A549 treated with RU486 at 1 μM for 4 hours (cell line): Measurements from ENCODE around the gene NDRG3. TPM values are rescaled to one million over a fixed set of nuclear protein-coding genes. Genes with fewer than 3 reads are reported as not detected.

Experiments used
- total RNA-seq: library from RNA; stranded (reverse); fragments of 200-300 nt; extraction: Qiagen RNA extraction; gene quantifications from 5 replicates; pipeline ENCODE4 v1.2.3, GENCODE V29; 2022; ENCODE audit warnings: low read depth

Gene NDRG3
- 21.4 to 22.9 TPM (median 22.0 TPM) in 5 replicates for total RNA-seq

DNA sequence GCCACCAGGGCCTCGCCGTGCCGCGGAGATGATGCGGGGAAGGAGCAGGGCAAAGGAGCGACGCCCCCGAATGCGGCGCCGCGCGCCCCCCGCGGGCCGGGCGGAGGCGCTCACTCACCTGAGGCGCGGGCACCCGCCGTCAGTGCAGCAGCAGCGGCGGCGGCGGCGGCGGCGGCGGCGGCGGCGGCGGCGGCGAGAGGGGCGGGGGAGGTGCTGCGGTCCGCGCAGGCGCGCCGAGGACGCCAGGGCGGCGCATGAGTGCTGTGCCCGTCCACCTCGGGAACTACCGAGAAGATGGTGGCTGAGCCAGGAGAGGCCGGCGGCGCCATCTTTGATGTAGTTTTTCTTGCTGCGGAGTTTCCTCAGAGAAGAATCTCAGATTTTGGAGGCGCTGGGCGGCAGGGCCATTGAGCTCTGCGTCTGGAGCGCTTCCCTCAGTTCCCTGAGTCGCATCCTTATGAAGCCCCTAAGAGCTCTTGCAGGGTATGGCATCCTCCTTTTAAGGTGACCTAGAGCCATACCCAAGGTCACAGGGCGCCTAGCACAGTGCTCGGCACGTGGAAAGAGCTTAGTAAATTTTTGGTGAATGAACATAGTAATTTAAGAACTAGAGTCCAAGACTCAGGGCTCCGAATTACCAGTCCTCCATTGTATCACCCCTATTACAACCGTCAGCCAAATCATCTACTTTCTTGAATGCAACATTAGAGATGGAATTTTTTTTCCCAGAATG is at the start of gene NDRG3:
Gene NDRG3, minus strand, starts transcription at position 164 of the 733 bp plus-strand sequence. CDS start 24,355 bp downstream, outside the sequence.

GRCh38 chr20:36773597-36774390 is 27.9 kb upstream of the NDRG3 start, which contains the start of gene DSN1:
Gene DSN1, minus strand, starts transcription at chr20:36773763. Its CDS starts 2,305 bp downstream, at chr20:36771458.

DNA sequence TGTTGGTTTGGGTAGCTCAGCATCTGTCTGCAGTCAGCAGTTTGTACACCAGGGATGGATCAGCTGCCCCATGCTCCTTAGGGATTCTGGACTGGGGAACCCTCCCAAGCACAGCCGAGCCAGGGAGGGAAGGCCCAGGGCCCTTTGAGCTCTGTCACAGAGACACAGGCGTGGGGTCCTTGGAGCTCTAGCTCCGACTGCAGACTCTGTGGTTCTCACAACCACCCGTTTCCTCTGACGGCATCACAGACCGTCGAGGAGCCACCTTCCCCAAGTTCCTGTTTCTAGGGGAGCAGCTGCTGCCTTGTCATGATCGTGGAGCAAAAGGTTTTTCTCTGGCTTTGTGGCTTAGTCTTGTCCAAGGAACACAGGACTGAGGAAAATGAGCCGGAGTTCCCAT is 99.9 kb downstream of the NDRG3 start, which contains the start of gene SLA2:
Gene SLA2, minus strand, starts transcription at position 199 of the 400 bp plus-strand sequence. CDS start 4,861 bp downstream, outside the sequence.

GRCh38 chr20:36605399-36606157 is 140.3 kb downstream of the NDRG3 start, which contains the start of gene RAB5IF:
Gene RAB5IF, plus strand, starts transcription at chr20:36605779. Its CDS starts 173 bp downstream, at chr20:36605952.

Other genes starting within 250 kb of the NDRG3 start
- 14.8 to 28.9 TPM (median 19.9 TPM) in 5 replicates for gene MYL9, start 204.6 kb downstream of the NDRG3 start, total RNA-seq
- gene TGIF2, start 172.5 kb downstream of the NDRG3 start, total RNA-seq: 3.6 to 5.0 TPM (median 4.7 TPM) in 5 replicates
- 207 to 323 TPM (median 274 TPM) in 5 replicates for gene RAB5IF, start 140.3 kb downstream of the NDRG3 start, total RNA-seq
- gene SLA2, start 99.9 kb downstream of the NDRG3 start, total RNA-seq: not detected in 5 replicates
- gene DSN1, start 27.7 kb upstream of the NDRG3 start, total RNA-seq: 19.2 to 28.1 TPM (median 25.2 TPM) in 5 replicates
- not detected in 5 replicates for gene TLDC2, start 130.0 kb upstream of the NDRG3 start, total RNA-seq
- 6.4 to 8.3 TPM (median 6.7 TPM) in 5 replicates for gene SAMHD1, start 205.6 kb upstream of the NDRG3 start, total RNA-seq